ENCODE results near the gene KCNJ15. TPM values are rescaled to one million over a fixed set of nuclear protein-coding genes. Genes with fewer than 3 reads are reported as not detected.

KCNJ15 gene
- total RNA-seq, 5 donors from 2014 or later (not counting 1 experiment from before 2014, with no cell fraction given): 0.09 to 0.66 (median 0.43) TPM

- H3K9me3 Mint-ChIP-seq: no peaks in the 10 kb centered on the region
- H3K27me3 Mint-ChIP-seq: no peaks in the 10 kb centered on the region
- Histone ChIP-seq H3K4me1 (ENCODE audit: control insufficient read depth in 1 of 2, extremely low read depth in 1 of 2, insufficient read depth in 2 of 2, low read length in 2 of 2) (peaks cover 0 to 10% of the 10 kb centered on the region in 2 experiments), H3K27me3 (replicated peaks in 1 of 2; ENCODE audit: control insufficient read depth in 2 of 2, extremely low read depth in 1 of 2, insufficient read depth in 2 of 2, low read length in 1 of 2) (peaks cover 0 to 3% of the 10 kb centered on the region in 2 experiments), H3K4me3 (ENCODE audit: control insufficient read depth in 1 of 2, extremely low read depth in 1 of 2, low read length in 1 of 2) (no peak overlapping the region), H3K27ac (ENCODE audit: low read length) (no peak overlapping the region), H3K9me3 (no peaks in the 10 kb centered on the region), H3K36me3 (ENCODE audit: control insufficient read depth in 2 of 2, extremely low read depth in 1 of 2, insufficient read depth in 1 of 2, low read length in 1 of 2) (no peaks in the 10 kb centered on the region)
- no peak overlapping the region for H3K27ac Mint-ChIP-seq
- ATAC-seq (replicated peaks in 1 of 4) (no peak), DNase-seq (no peak)
- POLR2A ChIA-PET: no interaction called here
- no peaks in the 10 kb centered on the region for H3K36me3 Mint-ChIP-seq
- peaks cover 0 to 6% (median 0%) of the 10 kb centered on the region in 3 donors for H3K4me1 Mint-ChIP-seq
- CTCF ChIA-PET: no interaction called here
- no peak overlapping the region for H3K4me3 Mint-ChIP-seq
- 100% methylated on average over 2 of the region's 3 CpGs for WGBS (ENCODE audit: insufficient coverage)
Observed at GRCh38 chr21:38264571-38264970, 7.8 kb downstream of the KCNJ15 start.

- no CpG with 5 or more reads among the region's 1 CpG for WGBS (ENCODE audit: insufficient coverage)
Observed at GRCh38 chr21:38265166-38265565, 8.4 kb downstream of the KCNJ15 start.

GRCh38 chr21:38266732-38267131, 9.9 kb downstream of the KCNJ15 start:
- WGBS (ENCODE audit: insufficient coverage): 94% methylated on average over 2 of the region's 2 CpGs
- Histone ChIP-seq H3K4me3 (ENCODE audit: control insufficient read depth in 1 of 2, extremely low read depth in 1 of 2, low read length in 1 of 2) (no peak overlapping the region), H3K27ac (ENCODE audit: low read length) (no peak overlapping the region), H3K27me3 (replicated peaks in 1 of 2; ENCODE audit: control insufficient read depth in 2 of 2, extremely low read depth in 1 of 2, insufficient read depth in 2 of 2, low read length in 1 of 2) (peaks cover 0 to 6% of the 10 kb centered on the region in 2 experiments), H3K9me3 (no peaks in the 10 kb centered on the region), H3K4me1 (ENCODE audit: control insufficient read depth in 1 of 2, extremely low read depth in 1 of 2, insufficient read depth in 2 of 2, low read length in 2 of 2) (peaks cover 0 to 11% of the 10 kb centered on the region in 2 experiments), H3K36me3 (ENCODE audit: control insufficient read depth in 2 of 2, extremely low read depth in 1 of 2, insufficient read depth in 1 of 2, low read length in 1 of 2) (no peaks in the 10 kb centered on the region)
- ChIA-PET CTCF (no interaction called here), POLR2A (no interaction called here)
- Mint-ChIP-seq H3K4me3 (no peak overlapping the region), H3K36me3 (no peaks in the 10 kb centered on the region), H3K27me3 (no peaks in the 10 kb centered on the region), H3K9me3 (no peaks in the 10 kb centered on the region), H3K4me1 (peaks cover 0 to 6% (median 0%) of the 10 kb centered on the region in 3 donors), H3K27ac (no peak overlapping the region)
- DNase-seq: no peak
- no peak for ATAC-seq (replicated peaks in 1 of 4)

More at GRCh38 chr21:38265166-38265565, 8.4 kb downstream of the KCNJ15 start:
- POLR2A ChIA-PET: no interaction called here
- H3K27me3 ChIP-seq (replicated peaks in 1 of 2; ENCODE audit: control insufficient read depth in 2 of 2, extremely low read depth in 1 of 2, insufficient read depth in 2 of 2, low read length in 1 of 2): peaks cover 0 to 6% of the 10 kb centered on the region in 2 experiments
- Mint-ChIP-seq H3K9me3 (no peaks in the 10 kb centered on the region), H3K4me3 (no peak overlapping the region), H3K27ac (no peak overlapping the region), H3K36me3 (no peaks in the 10 kb centered on the region), H3K27me3 (no peaks in the 10 kb centered on the region), H3K4me1 (peaks cover 0 to 6% (median 0%) of the 10 kb centered on the region in 3 donors)
- H3K4me3 ChIP-seq (ENCODE audit: control insufficient read depth in 1 of 2, extremely low read depth in 1 of 2, low read length in 1 of 2): no peak overlapping the region
- ATAC-seq (replicated peaks in 1 of 4) (no peak), DNase-seq (no peak)
- H3K36me3 ChIP-seq (ENCODE audit: control insufficient read depth in 2 of 2, extremely low read depth in 1 of 2, insufficient read depth in 1 of 2, low read length in 1 of 2): no peaks in the 10 kb centered on the region
- H3K27ac ChIP-seq (ENCODE audit: low read length): no peak overlapping the region
- CTCF ChIA-PET: no interaction called here
- peaks cover 0 to 11% of the 10 kb centered on the region in 2 experiments for H3K4me1 ChIP-seq (ENCODE audit: control insufficient read depth in 1 of 2, extremely low read depth in 1 of 2, insufficient read depth in 2 of 2, low read length in 2 of 2)
- H3K9me3 ChIP-seq: no peaks in the 10 kb centered on the region

- DNase-seq (no peak), ATAC-seq (replicated peaks in 1 of 4) (no peak)
- Mint-ChIP-seq H3K27me3 (no peaks in the 10 kb centered on the region), H3K36me3 (no peaks in the 10 kb centered on the region), H3K4me3 (no peak overlapping the region), H3K27ac (no peak overlapping the region), H3K9me3 (no peaks in the 10 kb centered on the region), H3K4me1 (peaks cover 0 to 6% (median 0%) of the 10 kb centered on the region in 3 donors)
- H3K9me3 ChIP-seq: no peaks in the 10 kb centered on the region
- peaks cover 0 to 6% of the 10 kb centered on the region in 2 experiments for H3K27me3 ChIP-seq (replicated peaks in 1 of 2; ENCODE audit: control insufficient read depth in 2 of 2, extremely low read depth in 1 of 2, insufficient read depth in 2 of 2, low read length in 1 of 2)
- no peak overlapping the region for H3K27ac ChIP-seq (ENCODE audit: low read length)
- POLR2A ChIA-PET: no interaction called here
- H3K4me3 ChIP-seq (ENCODE audit: control insufficient read depth in 1 of 2, extremely low read depth in 1 of 2, low read length in 1 of 2): no peak overlapping the region
- CTCF ChIA-PET: no interaction called here
- WGBS (ENCODE audit: insufficient coverage): 85% methylated on average over 1 of the region's 3 CpGs
- peaks cover 0 to 11% of the 10 kb centered on the region in 2 experiments for H3K4me1 ChIP-seq (ENCODE audit: control insufficient read depth in 1 of 2, extremely low read depth in 1 of 2, insufficient read depth in 2 of 2, low read length in 2 of 2)
- no peaks in the 10 kb centered on the region for H3K36me3 ChIP-seq (ENCODE audit: control insufficient read depth in 2 of 2, extremely low read depth in 1 of 2, insufficient read depth in 1 of 2, low read length in 1 of 2)
Observed at GRCh38 chr21:38267136-38267755, 10.5 kb downstream of the KCNJ15 start.

DNA sequence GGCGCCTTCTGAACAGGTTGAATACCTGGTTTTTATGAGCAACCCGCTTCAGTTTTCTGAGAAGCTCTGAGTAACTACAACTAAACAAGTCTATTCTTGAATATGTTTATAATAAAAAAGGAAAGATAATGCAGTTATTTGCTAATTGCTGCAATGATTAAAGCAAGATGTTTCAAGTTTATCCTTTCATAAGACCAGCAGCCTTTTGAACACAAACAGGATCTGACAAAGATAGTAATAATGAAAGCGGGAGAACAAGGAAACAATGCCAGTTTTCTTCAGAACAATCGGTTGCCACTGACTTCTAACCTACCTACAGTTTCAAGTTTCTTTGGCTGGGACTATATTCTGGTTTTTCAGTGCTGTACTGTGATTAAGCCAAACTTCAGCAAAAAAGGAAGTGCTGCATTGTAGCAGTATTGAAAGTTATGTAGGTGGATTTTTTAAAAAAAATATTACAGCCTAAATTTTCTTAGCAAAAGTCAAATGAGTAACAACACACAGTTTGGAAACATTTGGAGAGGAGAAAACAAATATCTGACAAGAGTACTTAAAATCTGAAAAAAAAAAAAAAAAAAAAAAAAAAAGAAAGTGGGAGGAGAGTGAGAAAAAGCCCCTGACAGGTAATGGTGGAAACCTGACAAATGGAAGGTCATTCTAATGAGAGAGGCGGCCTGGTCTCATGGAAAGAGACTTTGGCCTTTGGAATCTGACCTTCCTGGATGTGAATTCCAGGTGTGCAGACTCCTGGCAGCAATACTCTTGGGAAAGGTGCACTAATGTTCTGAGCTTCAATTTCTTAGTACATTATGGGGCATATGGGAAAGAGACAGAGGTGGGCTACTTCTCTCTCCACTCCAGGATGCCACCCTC, 11.4 kb downstream of the KCNJ15 start:
- Mint-ChIP-seq H3K27ac (no peak overlapping the region), H3K4me1 (peaks cover 0 to 6% (median 0%) of the 10 kb centered on the region in 3 donors)
- H3K27ac ChIP-seq (ENCODE audit: low read length): no peak overlapping the region

GRCh38 chr21:38268864-38269575, 12.2 kb downstream of the KCNJ15 start:
- H3K27me3 ChIP-seq (replicated peaks in 1 of 2; ENCODE audit: control insufficient read depth in 2 of 2, extremely low read depth in 1 of 2, insufficient read depth in 2 of 2, low read length in 1 of 2): peaks cover 0 to 6% of the 10 kb centered on the region in 2 experiments
- H3K4me1 ChIP-seq (ENCODE audit: control insufficient read depth in 1 of 2, extremely low read depth in 1 of 2, insufficient read depth in 2 of 2, low read length in 2 of 2): peaks cover 0 to 11% of the 10 kb centered on the region in 2 experiments
- H3K4me3 ChIP-seq (ENCODE audit: control insufficient read depth in 1 of 2, extremely low read depth in 1 of 2, low read length in 1 of 2): no peak overlapping the region
- H3K27ac ChIP-seq (ENCODE audit: low read length): no peak overlapping the region
- POLR2A ChIA-PET: no interaction called here
- CTCF ChIA-PET: no interaction called here
- H3K36me3 ChIP-seq (ENCODE audit: control insufficient read depth in 2 of 2, extremely low read depth in 1 of 2, insufficient read depth in 1 of 2, low read length in 1 of 2): no peaks in the 10 kb centered on the region
- Mint-ChIP-seq H3K36me3 (no peaks in the 10 kb centered on the region), H3K9me3 (no peaks in the 10 kb centered on the region), H3K4me1 (peaks cover 0 to 6% (median 0%) of the 10 kb centered on the region in 3 donors), H3K4me3 (no peak overlapping the region), H3K27me3 (no peaks in the 10 kb centered on the region), H3K27ac (no peak overlapping the region)
- no peak for ATAC-seq (replicated peaks in 1 of 4)
- WGBS (ENCODE audit: insufficient coverage): 44% methylated on average over 2 of the region's 5 CpGs
- no peak for DNase-seq
- no peaks in the 10 kb centered on the region for H3K9me3 ChIP-seq

More for the DNA sequence above, 11.4 kb downstream of the KCNJ15 start:
- Mint-ChIP-seq H3K36me3 (no peaks in the 10 kb centered on the region), H3K4me3 (no peak overlapping the region), H3K9me3 (no peaks in the 10 kb centered on the region), H3K27me3 (no peaks in the 10 kb centered on the region)
- 22% methylated on average over 1 of the region's 5 CpGs for WGBS (ENCODE audit: insufficient coverage)
- H3K4me1 ChIP-seq (ENCODE audit: control insufficient read depth in 1 of 2, extremely low read depth in 1 of 2, insufficient read depth in 2 of 2, low read length in 2 of 2): peaks cover 0 to 11% of the 10 kb centered on the region in 2 experiments
- H3K27me3 ChIP-seq (replicated peaks in 1 of 2; ENCODE audit: control insufficient read depth in 2 of 2, extremely low read depth in 1 of 2, insufficient read depth in 2 of 2, low read length in 1 of 2): peaks cover 0 to 6% of the 10 kb centered on the region in 2 experiments
- no peak overlapping the region for H3K4me3 ChIP-seq (ENCODE audit: control insufficient read depth in 1 of 2, extremely low read depth in 1 of 2, low read length in 1 of 2)
- no peaks in the 10 kb centered on the region for H3K9me3 ChIP-seq
- CTCF ChIA-PET: no interaction called here
- no peak for DNase-seq
- POLR2A ChIA-PET: no interaction called here
- ATAC-seq (replicated peaks in 1 of 4): no peak
- H3K36me3 ChIP-seq (ENCODE audit: control insufficient read depth in 2 of 2, extremely low read depth in 1 of 2, insufficient read depth in 1 of 2, low read length in 1 of 2): no peaks in the 10 kb centered on the region
